Measurements from ENCODE around the gene FGF14. TPM values are rescaled to one million over a fixed set of nuclear protein-coding genes. Genes with fewer than 3 reads are reported as not detected.

Gene FGF14
- 0.40 TPM for polyA plus RNA-seq (2013, experiment 1 of 2; ENCODE audit: insufficient read length)
- polyA plus RNA-seq (2013, experiment 2 of 2; ENCODE audit: insufficient read length): 0.71 TPM

DNA sequence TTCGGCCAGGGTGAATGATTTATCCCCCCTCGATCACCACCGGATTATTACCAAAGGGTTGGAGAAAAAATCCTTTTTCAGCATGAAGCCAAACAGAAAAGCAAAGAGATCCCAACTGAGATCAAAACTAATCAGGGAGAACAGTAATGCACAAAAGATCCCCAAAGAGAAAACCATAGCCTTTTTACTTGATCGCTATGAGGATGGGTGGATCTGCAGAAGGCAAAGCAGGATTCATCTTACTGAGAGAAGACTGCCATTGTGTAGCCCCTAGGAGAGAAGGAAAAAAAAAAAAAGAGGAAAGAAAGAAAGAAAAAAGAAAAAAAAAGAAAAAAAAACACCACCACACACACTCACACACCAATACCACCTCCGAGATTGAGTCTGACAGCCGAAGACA lies at the start of gene FGF14:
Gene FGF14, minus strand, starts transcription at position 283 of the 400 bp plus-strand sequence.
- no peak for DNase-seq

GRCh38 chr13:102443249-102443648 lies 41.4 kb upstream of the FGF14 start:
- DNase-seq: no peak

GRCh38 chr13:102441085-102441484 lies 39.2 kb upstream of the FGF14 start:
- no peak for DNase-seq

DNA sequence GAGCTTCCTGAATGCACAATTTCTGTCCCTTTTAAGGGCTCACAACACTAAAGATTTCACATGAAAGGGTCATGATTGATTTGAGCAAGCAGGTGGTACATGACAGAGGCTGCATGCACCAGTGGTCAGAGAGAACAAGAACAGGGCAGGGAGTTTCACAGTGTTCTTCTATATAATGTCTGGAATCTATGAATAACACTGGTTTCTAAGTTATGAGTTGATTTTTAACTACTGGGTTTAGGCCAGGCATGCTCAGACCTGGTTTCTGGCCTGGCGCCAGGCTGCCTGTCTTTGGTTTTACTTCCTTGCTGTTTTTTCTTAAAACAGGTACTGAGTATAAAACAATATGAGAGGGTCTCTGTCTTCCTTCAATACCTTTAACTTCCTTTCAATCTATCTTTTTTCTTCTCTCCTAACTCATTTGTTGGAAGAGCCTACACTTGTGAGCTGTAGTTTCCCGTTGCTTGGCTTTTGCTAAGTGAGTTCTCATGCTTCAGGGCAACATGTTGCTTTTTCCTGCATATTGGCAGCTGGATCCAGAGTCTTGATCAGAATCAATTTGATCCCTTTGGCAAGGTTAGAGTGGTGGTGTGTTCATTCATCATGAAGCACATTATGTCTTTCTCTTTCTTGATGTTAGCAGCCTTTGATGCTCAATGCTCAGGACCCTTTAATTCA lies 38.5 kb upstream of the FGF14 start:
- no peak for DNase-seq

GRCh38 chr13:102422690-102423089 lies 20.8 kb upstream of the FGF14 start:
- DNase-seq: no peak

DNA sequence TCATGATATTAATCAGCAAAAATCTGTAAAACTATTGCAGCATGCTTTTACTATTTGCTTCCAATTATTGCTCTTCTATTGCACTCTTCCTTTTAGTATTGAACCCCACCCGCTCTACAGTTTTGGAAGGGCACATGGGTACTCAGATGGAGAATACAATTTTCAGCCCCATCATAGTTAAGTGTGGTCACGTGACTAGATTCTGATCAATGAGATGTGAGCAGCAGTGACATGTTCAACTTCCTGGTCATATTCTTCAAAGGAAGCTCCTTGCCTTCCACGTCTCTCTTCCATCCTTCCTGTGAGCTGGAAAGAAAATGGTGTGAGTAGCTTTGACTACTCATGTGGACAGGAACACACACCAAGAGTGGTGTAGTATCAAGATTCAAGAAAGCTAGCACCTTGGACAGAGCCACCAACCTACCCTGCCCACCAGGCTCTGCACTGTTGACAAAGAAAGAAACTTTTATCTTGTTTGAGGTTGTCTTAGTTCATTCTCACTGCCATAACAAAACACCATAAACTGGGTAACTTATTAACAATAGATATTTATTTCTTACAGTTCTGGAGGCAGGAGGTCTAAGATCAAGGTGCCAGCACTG lies 3.8 kb upstream of the FGF14 start:
- DNase-seq: peak; percentile 16

DNA sequence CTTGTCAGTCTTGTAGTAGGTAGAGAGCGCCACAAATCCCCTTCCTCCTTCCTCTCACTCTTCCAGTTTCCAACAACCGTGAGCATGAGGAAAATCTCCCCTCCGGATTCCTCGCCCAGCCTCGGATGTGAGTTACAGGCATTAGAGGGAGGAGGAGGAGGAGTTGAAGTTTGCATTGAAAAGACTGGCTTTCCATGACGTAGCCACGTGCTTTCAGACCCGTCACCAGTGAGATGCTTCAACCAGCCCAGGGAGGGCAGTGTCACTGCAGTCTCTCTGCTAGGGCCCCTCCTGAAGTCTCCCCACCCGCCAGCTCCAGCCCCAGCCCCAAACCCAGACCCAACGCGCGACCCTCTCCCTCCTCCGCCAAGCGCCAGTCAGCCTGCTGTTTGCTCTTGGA lies 442 bp upstream of the FGF14 start:
- DNase-seq: peak; percentile 35

DNA sequence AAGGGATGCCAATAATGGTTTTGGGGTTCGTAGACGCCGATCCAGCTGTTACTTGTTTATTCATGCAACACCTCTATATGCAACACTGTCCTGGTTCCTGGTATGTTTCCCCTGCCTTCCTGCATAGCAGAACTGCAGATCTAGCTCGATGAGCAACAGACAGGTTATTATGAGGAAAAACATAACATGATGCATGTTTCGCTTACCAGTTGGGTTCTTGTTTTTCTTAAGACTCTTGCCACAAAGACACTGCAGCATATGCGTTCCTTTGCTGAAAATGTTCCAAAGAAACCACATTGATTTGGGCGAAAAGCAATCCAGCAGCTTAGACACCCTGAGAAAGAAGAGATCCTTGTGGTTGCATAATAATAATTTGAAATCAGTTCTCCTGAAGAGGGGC lies 583 bp downstream of the FGF14 start:
- DNase-seq: no peak

DNA sequence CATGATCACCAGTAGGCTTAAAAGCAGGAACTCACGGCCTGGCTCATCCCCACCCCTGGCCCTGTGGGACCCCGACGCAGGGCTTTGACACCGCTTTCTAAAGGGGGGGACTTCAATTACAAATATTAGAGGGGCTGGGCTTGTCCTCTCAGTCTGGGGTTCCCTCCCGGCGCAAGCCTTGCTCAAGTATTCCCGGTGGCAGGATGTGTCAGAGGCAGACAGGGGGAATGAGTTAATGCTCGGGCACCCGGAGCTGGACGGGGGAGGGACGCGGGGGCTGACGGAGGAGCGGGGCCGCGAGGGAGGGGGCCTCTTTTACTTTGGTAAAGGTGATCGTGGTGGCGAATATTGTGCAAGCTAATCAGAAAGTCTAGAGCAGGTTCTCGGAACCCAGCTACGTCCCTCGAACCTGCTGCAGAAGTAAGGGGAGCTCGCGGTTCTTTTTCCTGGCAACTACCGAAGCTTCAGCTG lies 1.1 kb downstream of the FGF14 start:
- peak; percentile 15 for DNase-seq

DNA sequence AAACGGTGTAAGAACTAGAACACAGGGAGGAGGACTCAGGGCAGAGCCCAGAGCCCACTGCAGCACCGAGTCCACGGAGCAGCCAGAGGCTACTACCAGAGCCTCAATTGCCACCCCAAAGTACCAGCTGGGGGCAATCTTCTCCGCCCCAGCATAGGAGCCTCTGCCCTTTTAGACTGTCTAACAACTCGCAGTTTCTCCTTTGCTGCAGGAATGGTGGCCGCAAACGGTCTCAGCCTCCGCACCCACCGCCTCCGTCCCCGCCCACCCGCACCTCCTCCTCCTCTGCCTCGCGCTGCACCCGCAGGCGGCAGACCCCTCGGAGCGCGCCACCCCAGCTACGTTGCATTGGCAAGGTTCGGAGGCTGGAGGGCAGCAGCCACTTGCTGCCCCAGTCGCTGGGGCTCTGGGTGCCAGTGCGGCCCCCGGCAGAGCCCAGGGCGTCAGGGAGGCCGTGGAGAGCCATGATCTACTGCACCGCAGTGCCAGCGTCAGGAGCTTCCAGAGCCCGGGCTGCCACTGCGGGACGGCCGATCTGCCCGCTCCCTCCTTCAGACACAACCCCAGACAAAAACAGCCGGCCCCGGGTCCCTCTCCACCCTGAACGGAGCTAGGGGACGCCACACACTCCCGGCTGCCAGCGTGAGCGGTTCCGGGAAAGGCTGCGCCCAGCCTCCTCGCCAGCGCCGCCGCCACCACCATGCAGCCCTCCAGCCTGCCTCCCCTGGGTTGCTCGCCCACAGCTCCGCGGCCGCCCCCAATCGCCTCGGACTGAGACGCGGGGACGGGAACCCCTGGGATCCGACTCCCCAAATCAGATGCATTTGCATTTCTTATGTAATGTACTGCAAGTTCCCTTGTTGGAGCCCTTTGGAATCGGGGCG lies 1.8 kb downstream of the FGF14 start:
- no peak for DNase-seq

DNA sequence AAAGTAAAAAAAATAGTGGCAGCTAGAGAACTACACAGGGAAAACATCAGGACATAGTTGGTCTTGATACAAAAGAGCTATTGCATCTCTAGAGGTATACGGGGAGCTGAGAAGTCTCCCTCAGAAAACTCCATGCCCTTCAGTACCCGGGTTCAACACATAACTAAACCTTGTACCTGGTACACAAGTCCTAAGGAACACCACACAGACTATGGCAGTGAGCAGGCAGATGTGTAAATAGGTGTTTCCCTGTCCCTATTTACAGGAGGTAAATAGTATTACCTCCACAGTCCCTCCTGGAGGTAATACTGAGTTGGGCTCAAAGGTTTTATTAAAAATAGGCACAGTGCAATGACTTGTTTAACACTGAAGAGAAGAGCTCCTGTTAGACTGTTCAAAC lies 5.9 kb downstream of the FGF14 start:
- no peak for DNase-seq

DNA sequence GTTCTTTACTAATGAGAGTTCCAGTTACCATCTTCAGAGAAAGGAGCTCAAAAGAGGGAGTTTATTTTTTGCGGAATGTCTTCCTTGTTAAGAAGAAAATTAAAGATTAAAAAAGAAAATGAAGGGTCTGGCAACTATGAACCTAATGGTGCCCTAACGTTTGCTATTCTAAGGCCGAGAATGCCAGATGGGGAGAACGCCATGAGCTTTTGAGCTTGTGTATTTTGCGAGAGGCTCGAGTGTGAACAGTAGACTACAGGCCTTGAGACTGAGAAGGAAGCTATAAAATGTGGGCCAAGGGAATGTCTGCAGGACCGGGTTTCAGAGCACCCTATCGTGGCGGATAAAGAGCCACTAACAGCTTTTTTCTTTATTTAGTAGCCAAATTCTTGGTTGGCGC lies 6.7 kb downstream of the FGF14 start:
- no peak for DNase-seq

DNA sequence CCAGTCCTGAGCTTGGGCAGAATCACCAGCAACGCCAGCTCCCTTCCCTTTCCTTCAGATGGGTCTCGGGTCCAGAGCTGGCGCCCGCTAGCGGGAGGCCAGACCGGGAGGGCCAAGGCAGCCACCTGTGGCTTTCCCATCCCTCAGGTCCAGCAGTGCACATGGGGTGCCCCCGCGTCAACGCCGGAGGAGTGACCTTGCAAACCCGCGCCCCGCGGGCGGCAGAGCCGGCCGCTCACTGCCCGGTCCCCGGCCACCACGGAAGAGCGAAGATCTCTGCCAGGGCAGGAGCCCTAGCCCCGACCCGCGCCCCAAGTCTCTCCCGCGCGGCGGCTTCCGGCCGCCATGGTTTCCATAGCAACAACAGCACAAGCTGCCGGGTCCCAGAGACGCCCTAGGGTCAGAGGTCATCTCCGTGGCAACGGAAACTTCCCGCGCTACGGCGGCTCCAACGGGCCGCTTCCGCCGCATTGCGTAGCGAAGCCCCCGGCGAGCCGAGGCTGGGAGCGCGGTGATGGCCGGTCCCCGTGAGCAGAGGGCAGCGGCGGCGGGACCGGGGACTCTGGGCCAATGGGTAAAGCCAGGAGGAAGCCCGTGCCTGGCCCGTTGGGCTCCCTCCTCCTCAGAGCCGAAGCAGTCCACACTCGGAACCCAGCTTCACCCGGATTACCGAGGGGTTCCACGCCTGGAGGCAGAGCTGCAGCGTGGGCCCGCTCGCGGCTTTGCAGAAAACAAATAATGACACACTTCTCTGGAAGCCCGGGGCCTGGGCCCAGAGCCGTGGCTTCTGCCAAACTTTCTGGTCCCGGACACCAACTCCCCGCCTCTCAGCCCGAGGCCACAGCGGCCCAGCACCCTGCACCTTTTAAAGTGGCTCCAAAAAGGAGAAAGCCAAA lies 7.4 kb downstream of the FGF14 start:
- DNase-seq: peak; percentile 85

DNA sequence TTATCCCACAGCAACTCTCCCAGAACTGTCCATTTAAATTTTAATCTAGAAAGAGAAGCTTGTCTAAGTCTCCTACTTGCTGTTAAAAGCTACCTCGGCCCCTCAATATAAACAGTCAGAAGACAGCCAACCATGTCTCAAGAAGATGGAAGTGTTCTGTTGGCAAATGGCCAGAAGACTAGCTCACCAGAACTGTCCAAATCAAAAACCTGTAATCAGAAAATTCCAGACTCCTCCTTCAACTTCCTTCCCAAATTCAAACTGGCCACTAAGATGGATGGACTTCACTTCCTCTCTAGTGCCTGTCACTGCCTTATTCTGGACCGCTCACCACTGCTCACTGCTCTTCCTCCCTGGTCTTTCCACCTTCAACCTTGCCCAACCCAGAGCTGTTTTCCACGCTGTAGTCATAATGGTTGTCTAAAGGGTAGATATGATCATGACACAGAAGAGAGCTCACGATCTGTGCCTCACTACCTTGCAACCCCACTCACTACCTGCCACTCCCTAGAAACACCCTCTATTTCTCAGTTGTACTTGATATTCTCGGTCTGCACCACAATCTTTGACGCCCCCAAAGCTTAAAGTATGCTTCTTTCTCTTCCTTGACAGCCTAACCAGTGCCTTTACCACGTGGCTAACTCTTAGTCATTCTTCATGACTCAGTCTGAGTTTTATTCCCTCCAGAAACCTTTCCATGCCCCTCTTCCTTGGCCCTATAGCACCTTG lies 9.2 kb downstream of the FGF14 start:
- DNase-seq: no peak

DNA sequence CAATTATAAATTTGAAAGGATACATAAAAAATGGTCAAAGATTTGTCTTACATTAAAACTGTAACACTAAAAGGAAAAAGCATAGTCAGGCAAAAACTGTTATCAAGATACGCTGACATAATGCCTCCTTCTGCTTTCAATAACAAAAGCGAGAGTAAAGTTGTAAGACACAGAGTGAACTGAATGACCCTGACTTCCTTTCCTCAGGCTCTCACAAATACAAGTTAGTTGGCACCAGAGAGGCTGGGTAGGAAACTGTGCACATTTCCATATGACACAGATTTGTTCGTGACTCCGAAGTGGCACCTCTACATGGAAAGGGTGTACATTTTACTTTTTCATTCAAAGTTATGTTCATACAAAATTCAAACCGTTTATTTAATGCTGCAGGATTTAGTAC lies 15.4 kb downstream of the FGF14 start:
- no peak for DNase-seq

DNA sequence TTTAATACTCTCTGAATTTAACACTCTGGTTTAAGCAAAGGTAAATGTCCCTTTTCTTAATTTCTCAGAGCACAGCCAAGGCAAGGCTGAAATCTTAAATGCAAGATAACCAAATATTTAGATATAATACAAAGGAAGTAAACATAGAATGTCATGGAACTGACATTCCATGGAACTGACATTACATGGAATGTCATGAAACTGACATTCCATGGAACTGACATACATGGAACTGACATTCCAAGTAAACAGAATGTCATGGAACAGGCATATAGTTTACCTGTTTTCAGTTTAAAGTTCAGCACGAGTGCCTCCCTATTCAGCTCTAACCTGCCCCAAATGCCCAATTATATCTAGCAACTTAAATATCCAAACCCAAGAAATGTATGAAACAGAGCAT lies 21.8 kb downstream of the FGF14 start:
- no peak for DNase-seq

DNA sequence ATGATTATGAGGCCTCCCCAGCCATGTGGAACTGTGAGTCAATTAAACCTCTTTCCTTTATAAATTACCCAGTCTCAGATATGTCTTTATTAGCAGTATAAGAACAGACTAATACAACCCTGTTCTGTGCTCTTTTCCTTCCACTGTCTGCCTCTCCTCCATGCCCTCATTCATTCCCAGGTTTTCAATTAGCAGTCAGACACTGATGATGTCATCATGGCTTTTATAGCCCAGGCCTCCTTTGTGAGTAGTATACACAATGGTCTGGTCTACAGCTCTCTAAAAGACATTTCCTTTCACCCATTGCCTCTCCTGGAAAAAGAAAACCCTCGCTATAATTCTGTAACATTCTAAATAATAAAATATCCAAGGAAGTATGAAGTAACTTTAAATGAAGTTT lies 25.5 kb downstream of the FGF14 start:
- DNase-seq: no peak

GRCh38 chr13:102374726-102375125 lies 27.1 kb downstream of the FGF14 start:
- no peak for DNase-seq

GRCh38 chr13:102374233-102374632 lies 27.6 kb downstream of the FGF14 start:
- no peak for DNase-seq

- DNase-seq: no peak
Observed at GRCh38 chr13:102373221-102373620, 28.6 kb downstream of the FGF14 start.

DNA sequence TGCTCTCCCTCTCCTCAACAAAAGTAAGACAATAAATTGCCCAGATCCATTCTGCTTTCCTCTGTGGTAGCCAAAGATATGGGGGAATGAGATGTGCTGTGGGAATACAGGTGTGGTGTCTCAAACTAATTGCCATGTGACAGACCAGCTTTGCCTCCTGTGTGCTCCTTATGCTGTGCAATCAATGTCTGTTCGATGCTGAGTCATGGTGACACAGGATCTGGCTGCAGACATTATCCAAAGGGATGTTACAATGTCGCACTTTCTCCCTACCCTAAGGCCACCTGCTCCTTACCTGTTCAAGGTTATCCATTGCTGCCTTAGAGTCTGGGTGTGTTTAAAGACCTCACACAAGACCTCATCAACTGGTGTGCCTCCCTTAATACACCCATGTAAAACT lies 32.5 kb downstream of the FGF14 start:
- no peak for DNase-seq

- no peak for DNase-seq
Observed at GRCh38 chr13:102367836-102368235, 34.0 kb downstream of the FGF14 start.
